Ecto neural progenitor cell (in vitro differentiated cells): ENCODE measurements around the gene SLC19A1.

ENCODE experiments used
- DNase-seq: peaks from one replicate; pipeline ENCODE4 v3.0.0-alpha.2; 2018; ENCODE audit warnings: low spot score

Gene SLC19A1

DNA sequence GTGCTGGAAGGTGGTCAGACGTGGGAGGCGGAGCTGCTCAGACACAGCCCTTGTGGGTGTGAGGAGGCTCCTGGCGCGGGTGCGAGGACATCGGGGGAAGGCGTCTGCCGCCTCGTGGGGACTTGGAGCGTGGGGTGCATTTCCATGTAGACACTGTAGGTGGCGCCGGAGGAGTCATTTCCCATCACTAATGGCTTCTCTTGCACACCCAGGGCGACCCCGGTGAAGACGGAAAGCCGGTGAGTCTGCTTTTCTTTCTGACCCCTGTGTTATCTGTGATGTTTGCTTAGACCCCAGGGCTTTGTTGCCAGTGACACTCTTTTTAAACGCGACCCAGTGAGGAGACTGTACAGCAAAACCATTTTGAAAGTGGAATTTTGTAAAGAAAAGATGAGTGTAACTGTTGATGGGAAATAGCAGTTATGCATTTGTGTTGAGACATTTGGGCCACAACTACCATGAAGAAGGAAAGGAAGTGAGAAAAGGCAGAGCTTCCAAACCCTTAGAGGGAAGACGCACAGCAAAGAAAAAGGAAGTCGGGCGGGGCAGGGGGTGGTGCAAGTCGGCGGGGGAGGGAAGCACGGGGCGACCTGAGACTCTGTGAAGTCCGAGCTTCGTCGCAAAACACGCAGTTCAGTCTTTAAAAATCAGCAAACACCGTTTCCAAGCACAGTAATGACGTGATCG is 64.0 kb downstream of the SLC19A1 start:
- DNase-seq = peak; percentile 84

DNA sequence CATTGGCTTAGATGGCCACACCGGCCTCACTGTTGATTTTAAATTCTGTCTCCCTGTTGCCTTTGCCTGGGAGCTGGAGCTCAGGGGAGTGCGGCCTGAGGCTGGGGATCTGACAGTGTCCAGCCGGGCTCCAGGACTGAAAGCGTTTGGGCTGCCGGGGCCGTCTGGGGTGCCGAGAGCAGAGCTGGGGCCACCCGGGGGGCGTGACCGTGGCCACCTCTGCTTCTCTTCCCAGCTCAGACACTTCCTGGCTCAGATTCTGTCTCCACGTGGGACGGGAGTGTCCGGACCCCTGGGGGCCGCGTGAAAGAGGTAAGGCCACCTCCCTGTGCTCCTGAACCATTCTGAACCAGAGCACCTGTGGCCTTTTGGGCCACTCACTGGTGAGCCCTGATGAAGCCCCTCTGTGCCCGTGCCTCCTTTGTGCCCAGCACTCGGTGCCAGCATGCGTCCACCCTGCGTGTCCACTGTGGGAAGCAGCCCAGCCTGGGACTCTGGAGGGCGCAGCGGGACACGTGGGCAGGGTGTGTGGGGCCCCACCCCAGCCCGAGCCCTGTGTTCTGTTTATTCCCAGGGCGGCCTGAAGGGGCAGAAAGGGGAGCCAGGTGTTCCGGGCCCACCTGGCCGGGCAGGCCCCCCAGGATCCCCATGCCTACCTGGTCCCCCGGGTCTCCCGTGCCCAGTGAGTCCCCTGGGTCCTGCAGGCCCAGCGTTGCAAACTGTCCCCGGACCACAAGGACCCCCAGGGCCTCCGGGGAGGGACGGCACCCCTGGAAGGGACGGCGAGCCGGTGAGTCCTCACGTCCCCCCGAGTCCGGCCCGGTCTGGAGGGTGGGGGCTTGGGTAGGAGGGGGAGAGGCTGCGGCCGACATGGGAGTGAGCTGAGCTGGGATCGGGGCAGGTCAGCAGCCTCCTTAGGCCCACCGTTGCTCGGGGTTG is 64.8 kb downstream of the SLC19A1 start:
- no peak for DNase-seq

DNA sequence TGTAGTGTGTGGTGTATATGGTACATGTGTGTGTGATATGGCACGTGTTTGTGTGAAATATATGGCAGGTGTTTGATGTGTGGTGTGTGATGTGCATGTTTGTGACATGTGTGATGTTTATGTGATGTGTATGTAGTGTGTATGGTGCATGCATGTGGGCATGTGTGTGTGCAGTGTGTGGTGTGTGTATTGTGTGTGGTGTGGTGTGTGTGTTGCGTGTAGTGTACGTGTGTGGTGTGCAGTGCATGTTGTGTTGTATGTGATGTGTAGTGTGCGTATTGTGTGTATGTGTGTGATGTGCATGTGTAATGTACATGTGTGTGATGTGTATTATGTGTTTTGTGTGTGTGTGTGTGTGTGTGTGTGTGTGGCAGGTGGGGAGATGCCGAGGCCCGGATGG is 65.7 kb downstream of the SLC19A1 start:
- no peak for DNase-seq

DNA sequence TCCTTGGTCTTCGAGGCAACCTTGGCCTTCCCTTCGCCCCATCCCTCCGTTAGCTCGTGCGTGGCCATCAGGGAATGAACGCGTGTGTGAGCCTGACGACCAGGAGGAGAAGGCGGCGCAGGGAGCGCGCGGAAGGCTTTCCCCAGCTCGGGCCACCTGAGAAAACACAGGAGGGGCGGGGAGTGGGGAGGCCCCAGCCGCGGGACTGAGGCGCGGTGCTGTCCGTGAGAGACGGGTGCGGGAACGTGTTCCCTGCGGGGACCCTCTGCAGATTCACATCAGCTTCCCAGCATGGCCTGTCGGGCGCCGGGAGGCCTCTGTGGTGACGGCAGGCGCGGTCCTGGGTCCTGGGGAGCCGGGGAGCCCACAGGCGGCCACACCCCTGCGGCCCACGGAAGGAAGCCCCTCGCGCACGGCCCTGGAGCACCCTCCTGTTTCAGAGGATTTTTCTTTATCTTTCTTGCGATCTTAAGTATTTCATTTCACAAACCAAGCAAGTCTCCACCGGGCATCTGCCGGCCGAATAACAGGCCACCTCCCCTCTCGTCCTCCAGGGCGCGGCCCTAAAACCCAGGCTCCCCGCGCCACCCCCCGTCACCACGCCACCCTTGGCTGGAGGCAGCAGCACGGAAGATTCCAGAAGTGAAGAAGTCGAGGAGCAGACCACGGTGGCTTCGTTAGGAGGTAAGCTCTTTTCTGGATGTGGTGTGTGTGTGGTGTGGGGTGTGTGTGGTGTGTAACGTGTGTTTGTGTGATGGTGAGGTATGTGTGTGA is 66.3 kb downstream of the SLC19A1 start:
- DNase-seq = no peak

DNA sequence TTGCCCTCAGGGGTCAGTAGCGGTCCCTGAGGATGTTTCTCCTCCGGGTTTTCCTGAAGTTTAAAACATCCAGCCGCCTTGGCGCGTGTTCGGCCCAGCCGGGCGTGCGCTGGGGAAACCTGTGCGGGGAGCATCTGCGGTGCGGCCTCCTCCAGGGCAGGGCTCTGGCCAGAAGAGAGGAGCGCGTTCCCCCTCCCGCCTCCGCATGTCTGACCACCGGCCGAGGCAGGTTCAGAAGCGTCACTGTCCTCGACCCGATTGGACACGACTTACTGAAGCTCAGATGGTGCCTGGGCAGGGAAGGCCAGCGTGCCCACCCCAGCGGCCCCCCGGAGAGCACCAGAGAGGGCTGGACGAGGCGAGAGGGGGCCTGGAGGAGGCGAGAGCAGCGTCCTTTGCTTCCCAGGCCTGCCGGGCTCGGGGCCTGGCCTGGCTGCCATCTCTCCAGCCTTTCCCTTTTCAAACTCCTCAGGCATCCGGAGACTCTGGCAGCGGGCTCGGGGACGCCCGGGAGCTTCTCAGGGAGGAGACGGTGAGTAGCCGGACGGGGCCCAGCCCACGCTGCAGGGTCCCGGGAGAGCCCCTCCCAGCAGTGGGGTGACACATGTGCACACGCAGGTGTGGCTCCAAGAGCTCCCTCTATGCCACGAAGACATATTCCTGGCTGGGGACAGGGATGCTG is 67.1 kb downstream of the SLC19A1 start:
- DNase-seq = no peak

DNA sequence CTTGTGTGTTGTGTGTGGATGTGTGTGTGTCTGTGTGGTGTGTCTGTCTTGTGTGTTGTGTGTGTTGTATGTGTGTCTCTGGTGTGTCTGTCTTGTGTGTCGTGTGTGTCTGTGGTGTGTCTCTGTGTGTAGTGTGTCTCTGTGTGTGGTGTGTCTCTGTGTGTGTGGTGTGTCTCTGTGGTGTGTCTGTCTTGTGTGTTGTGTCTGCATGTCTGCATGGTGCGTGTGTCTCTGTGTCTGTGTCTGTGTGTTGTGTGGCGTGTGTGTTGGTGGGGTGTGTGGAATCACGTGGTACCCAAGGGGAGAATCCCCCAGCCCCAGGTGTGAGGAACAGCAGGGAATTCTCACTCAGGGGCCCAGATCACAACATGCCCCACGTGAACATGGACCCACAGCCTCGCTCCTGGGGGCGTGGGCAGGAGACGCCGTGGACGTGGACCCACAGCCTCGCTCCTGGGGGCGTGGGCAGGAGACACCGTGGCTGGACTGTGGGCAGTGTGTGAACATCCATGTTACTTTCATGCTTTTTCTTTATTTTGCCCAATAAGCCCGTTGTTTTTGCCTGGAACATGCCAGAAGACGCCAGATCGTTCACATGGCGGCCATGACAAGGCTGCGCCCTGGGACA is 67.8 kb downstream of the SLC19A1 start:
- DNase-seq = no peak

DNA sequence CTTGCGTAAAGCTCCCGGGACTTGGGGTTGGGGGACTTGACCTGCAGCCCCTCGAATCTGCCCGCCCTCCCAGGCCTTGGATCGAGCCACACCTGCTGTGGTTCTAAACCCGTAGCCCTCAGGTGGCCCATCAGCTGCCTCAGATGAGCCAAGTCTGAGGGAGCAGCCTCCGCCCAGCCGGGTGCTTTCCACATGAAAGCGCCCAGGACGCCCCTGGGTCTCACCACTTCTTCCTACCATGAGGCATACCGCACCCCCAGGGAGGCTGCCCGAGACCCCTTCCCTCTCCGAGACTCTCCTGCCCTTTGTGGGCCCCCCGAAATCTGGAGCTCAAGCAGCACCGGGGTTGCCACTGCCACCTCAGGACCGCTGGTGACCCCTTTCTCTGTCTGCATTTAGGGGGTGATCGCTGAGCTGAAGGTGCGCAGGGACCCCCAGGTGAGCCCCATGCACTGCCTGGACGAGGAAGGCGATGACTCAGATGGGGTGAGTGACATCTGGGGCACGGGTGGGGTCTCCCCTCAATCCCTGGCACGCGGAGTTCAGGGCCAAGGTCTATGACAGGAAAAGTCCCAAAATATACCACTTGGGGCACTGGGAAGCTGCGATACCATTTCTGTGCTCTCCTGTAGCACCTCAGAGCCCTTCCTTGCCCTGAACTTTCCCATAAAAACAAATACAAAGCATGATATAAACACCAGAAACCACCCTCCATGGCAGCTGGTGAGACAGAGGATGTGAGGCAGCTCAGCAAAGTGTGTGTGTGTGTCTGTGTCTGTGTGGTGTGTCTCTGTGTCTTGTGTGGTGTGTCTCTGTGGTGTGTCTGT is 68.5 kb downstream of the SLC19A1 start:
- no peak for DNase-seq

DNA sequence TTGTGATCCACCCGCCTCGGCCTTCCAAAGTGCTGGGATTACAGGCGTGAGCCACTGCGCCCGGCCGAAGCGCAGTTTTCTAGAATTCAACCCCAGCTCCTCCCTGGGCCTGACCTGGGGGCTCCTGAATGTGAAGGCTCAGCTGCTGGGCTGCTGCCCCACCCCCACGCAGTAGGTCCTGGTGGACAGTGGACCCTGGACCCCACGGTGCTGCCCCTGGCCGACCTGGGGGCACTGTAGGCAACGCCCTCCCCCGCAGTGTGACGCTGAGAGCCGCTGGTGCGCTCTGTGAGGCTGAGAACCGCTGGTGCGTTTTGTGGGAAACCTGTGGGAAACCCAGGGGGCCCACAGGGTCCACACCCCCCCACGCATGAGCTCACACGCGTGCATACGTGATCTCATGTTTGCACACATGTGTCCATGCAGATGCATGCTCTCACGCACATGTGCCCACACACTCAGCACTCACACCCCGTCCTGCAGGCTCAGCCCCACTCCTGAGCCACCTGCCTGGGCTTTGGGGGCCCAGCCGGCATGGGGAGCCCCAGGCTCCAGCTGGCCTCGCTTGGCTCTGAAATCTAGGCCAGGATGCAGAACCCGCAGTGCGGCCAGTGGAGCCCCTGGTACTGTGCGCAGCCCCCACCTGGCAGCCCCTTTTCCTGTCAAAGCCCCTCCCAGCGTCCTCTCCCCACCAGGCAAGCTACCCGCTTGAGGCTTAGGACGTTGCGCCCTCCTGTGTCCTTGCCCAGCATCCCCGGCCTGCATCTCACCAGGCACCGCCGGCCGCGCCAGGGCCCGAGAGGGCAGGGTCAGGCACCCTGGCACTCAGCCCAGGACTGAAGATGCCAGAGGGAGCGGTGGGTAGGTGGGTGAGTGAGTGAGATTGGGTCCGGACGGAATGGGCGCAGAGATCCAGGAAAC is 69.5 kb downstream of the SLC19A1 start:
- DNase-seq = no peak

DNA sequence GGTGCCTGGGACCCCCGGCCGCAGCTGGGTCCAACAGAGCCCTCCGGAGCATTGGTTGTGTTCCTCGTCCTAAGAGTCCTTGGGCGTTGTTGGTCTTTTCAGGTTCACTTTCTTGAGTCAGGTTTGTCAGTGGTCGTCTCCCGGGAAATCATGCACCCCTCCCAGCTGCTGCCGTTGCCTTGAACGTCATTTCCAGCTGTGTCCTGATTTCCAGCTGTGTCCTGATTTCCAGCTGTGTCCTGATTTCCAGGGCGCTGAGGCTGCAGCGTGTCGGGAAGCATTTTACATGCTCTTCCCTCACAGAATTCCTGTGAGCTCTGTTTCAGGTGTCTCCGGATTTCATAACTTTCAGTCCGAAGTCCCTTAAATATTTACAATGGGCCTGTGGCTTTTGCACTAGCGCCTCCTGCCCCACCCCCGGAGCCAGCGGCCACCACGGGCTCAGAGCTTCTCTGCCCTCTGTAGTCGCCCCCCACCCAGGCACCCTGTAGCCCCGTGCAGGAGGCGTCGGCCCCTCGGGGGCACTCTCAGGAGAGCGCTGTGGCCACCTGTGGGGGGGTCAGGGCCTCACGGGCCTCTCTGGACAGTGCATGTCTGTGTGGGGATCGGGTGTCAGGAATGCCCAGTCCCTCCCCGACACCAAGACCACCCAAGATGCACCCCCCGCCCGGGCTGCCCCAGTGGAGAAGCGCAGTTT is 70.6 kb downstream of the SLC19A1 start:
- DNase-seq = no peak

DNA sequence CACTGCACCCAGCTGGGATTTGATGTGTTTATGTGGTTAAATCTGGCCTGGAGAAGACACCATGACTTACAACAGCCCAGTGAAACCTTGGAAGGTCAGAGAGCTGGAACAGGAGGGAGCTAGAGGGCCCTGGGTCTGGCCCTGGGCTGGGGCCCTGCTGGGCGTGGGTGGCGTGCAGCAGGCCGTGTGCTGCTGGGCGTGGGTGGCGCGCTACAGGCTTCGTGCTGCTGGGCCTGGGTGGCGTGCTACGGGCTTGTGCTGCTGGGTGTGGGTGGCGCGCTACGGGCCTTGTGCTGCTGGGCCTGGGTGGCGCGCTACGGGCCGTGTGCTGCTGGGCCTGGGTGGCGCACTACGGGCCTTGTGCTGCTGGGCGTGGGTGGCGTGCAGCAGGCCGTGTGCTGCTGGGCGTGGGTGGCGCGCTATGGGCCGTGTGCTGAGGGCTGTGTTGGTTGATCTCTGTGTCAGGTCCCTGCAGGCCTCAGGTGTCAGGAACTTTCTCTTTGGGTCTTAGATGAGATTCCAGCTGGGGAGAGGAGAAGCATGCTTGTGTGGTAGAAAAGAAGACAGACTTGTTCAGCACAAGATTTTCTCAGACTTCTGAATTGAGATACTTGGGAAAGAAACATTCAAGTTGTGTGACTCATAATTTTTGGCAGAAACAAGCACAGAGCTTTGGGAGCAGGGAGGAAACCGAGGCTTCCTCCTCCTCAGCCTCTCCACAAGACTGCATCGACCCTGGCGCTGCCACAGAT is 71.3 kb downstream of the SLC19A1 start:
- no peak for DNase-seq

DNA sequence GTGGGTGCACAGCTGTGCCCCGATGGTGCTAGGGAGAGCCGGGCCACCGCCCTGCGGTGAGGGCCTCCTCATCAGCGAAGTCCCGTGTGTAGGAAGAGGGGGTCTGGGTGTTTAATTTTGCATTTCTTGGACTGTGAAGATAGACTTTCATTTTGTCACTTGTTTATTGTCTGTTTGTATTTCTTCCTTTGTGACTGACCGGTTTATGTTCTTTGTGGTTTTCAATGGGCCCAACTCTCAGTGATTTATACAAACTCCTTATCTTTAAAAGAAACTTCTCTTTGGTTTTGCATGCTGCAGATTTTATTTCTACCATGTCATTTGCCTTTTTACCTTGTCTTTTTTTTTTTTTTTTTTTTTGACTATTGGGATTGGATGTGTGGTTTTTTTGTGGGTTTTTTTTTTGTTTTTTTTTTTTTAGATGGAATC is 72.1 kb downstream of the SLC19A1 start:
- no peak for DNase-seq

DNA sequence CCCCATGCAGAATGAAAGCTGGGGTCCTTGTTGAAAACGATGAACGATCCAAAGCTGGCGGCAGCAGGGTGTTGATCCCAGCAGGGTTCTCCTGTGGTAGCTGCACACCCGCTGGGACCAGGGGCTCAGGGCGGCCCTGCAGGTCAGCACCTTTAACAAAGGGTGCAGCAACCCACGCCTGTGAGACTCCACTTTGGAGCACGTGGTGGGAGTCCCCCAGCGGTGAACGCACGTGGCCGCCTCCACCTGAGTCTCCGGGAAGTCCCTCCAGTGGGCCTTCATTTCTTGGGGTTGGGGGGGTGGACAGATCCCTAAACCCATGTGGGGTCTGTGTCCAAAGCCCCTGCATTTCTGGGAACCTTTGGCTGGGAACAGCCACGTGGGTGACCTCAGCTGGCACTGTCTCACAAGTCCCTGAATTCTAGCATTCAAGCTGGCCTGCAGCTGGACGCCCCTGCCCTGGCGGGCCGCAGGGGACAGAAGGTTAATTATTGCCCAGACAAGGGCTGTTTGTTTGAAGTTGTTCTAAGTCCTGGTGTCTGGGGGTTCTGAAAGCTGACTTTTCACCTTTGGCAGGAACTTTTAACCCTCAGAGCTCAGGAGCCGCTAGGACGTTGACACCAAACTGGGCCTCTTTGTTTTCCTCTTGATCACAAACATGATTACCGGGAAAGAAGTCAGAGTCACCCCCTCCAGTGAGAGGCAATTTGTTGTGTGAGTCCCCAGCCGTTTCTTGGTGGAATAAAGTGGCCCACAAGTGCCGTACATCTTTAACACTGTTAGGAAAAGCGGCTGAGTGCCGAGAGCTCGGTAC is 72.8 kb downstream of the SLC19A1 start:
- peak; percentile 79 for DNase-seq

DNA sequence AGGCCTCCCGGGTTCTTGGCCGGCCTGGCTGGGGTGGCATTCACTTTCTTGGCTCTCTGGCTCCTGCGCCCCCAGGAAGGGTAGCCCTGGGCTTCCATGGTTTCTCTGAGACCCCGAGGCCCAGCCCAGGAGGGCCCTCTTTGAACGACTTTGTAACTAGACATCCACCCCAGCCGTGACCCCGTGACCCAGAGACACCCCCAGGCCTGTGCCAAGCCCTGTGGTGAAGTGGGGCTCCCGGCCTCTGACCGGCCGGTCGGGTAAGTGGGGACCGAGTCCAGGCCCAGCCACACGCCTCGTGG is 73.3 kb downstream of the SLC19A1 start:
- DNase-seq = no peak

DNA sequence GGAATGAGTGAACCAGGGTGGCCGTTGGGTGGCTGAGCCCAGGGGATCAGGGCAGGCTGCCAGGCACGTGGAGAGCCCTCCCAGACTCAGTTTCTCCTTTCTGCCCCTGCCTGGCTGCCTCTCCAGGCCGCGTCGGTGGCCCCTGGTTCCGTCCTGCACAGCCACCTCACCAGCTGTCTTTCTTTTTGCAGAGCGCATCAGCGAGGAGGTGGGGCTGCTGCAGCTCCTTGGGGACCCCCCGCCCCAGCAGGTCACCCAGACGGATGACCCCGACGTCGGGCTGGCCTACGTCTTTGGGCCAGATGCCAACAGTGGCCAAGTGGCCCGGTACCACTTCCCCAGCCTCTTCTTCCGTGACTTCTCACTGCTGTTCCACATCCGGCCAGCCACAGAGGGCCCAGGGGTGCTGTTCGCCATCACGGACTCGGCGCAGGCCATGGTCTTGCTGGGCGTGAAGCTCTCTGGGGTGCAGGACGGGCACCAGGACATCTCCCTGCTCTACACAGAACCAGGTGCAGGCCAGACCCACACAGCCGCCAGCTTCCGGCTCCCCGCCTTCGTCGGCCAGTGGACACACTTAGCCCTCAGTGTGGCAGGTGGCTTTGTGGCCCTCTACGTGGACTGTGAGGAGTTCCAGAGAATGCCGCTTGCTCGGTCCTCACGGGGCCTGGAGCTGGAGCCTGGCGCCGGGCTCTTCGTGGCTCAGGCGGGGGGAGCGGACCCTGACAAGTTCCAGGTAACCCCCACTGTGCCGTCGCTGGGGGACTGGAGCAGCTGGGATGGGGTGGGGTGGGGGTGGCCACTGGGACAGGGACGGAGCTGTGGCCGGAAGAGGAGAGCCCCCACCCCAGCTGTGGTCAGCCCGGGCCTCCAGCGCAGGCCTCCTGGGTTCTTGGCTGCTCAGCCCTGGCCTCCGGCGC is 73.9 kb downstream of the SLC19A1 start:
- DNase-seq = no peak

DNA sequence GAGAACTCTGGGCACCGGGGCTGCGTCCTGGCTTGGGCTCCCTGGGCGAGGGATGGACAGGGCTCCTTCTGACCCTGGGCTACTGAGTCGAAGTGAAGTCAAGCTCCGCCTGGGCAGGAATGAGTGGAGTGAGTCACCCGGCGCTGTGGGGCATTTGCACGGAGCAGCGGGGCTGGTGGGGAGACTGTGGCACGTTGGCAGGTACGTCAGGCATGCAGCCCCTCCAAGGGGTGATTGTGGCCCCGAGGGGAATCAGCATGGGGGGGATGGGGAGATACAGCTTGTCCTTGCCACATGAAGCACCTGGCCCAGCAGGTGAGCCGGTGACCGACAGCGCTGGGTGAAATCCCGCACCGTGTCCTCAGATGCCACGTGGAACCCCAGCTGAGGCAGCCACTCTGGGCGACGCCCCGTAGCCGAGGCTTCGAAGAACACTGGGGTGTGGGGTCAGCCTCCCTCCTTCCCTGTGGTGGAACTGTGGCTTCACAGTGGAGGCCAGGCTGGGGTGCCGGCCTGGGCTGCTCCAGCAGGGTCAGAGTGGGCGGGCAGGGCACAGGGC is 74.9 kb downstream of the SLC19A1 start:
- DNase-seq = no peak
